GM19452 (cell line): Measurements from ENCODE around the gene STXBP6.
"Not testable (repeated sequence)": the region's sequence is repeated elsewhere in the genome, so short reads cannot be mapped to it uniquely, and the experiment has no call there.

ENCODE experiments used
- ATAC-seq: cut with Tn5 transposase; IDR thresholded peaks from one replicate; pipeline ENCODE4 v1.9.1; 2021; ENCODE audit not compliant: unreplicated experiment

The STXBP6 gene

DNA sequence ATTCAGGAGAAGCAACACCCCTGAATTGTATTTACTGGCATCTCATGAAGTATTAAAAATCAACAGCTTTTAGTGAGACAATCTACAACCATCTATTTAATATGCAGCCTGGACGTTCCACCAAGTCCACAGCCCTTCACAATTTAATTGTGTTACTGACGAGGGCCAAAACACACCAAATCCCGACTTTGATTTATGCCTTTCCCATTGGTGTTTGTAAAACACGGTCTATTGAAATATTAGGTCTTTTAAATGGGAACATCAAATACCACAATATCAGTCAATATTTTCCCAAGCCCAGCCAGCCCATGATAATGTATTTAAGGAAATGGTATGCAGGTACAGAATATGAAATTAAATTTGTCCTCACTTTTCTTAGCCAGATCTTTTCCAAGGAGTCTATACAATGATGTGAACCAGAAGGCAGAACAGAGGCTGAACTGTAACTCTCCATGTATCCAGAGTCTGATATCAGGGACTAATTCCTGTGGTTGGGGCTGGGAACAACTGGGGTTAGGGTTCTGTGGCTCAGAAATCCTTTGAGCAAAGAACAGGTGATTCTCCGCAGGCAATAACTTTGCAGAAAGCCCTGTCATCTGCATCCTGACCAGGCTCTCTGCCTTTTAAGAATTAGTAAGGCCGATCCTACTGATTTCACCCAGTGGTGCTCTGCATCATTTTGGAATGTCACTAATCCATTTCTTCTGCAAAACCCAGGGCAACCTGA lies 236.7 kb downstream of the STXBP6 start:
- no peak for ATAC-seq

DNA sequence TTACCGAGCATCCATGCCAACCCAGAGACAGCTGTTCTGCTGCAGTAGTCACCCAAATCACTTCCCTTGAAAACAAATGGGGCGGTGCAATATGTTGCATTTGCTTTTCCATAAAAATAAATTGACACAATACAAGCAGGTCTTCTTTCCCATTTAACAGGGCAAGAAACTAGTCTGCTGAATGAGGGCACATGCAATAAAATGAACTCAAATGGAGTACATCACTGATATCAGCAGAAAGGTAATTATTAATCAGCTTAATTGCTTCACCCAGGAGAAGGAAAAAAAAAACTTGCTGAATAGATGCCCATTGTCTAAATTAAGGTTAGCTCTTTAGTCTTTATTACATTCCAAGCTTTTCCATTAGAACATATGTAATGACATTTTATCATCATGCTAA lies 240.8 kb downstream of the STXBP6 start:
- no peak for ATAC-seq

- ATAC-seq: no peak
These were observed 241.5 kb downstream of the STXBP6 start for GRCh38 chr14:24808412-24808811.

DNA sequence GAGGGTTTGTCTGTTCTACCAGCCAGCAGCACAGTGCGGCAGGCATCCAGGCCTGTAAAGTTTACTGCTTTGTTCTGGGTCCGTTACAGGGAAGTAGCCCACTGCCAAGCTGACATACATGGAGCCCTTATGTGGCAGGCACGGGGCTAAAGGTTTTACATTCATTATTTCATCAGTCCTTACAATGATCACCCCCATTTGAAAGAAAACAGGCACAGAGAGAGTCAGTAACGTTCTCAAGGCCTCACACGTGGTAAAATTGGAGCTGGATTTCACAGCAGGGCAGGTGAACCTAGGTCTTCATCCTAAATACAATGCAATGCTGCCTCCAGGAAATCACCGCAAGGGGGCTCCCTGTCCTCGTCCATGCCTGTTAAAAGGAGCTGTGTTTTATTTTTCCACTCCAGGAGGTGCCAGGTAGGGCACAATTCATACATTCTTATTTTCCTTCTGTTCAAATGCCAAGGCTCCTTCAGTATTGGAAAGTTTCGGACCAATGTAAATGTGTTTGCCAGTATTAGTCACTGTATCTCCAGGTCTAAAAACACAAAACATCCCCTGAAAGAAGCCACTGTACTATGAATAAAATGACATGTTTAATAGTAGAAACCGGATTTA lies 243.8 kb downstream of the STXBP6 start:
- ATAC-seq: no peak

DNA sequence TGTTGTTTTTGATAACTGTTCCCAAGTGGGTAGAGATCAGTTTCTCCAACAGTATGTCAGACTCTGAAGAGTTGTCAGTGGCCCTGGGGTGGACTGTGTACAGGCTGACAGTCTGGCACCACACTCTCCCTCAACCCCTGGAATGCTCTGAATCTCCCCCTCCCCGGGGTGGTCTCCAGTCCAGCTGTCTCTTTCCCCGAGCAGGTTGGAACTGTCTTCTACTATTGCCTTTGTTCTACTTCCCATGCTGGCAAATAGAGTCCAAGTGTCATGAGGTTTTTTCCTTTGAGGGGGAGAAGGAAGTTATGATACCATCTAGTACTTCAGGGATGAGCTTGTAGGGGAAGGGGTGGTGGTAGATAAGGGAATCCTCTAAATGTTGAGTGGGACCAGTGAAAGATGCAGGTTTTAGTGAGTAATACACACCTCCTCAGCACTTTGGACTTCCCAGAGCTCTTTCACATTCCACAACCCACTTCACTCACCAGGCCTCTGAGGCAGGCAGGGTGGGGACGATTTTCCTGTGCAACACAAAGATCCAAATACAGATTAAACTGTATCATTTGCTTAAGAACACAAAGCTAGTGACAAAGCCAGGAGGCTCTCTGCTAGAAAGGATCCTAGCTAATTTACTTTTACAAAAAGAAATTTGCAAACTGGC lies 245.3 kb downstream of the STXBP6 start:
- no peak for ATAC-seq

GRCh38 chr14:24803933-24804494 lies 245.9 kb downstream of the STXBP6 start:
- no peak for ATAC-seq

DNA sequence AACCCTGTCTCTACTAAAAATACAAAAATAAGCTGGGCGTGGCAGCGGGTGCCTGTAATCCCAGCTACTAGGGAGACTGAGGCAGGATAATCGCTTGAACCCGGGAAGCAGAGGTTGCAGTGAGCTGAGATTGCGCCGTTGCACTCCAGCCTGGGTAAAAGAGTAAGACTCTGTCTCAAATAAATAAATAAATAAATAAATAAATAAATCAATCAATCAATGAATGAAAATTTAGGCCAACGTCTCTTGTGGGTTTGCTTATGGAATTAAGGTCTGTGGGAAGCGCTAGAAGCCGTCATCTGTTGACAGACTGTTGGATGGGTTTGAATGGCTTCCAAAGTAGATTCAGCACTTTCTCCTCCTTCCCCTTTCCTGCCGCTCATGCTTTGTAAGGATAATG lies 246.5 kb downstream of the STXBP6 start:
- not testable (repeated sequence) for ATAC-seq

DNA sequence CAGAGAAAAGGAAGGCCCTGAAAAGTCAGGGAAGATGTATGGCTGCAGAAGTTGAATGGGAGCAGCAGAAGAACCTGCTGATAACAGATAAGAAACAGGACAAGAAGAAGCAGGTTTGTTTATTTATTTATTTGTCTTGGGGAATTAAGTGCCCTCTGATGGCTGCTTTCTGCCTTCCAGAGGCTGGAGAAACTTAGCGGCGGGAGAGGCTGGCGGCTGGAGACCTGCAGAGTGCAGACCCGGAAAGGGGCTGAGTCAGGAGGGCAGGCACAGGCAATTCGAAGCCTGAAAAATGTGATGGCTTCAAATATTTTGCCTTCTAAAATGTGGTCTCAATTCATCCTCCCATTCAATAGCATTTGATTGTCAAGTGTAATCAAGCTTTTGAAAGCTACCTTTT lies 247.7 kb downstream of the STXBP6 start:
- no peak for ATAC-seq

GRCh38 chr14:24801024-24801423 lies 248.9 kb downstream of the STXBP6 start:
- ATAC-seq: no peak

DNA sequence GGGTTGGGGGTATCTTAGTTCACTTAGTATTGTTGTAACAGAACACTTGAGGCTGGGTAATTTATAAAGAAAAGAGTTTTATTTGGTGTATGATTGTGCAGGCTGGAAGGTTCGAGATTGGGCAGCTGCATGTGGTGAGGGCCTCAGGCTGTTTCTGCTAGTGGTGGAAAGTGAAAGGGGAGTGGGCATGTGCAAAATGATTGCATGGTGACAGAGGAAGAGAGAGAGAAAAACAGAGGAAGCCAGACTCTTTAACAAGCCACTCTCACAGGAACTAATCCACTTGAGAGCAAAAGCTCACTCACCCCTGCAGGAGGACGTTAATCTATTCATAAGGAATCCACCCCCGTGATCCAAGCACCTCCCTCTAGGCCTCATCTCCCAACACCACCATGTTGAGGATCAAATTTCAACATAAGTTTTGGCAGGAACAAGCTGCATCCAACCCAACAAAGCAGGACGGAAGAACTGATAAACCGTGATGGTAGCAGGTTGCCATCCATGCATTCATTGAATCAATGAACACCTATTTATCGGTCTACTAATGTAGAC lies 251.0 kb downstream of the STXBP6 start:
- ATAC-seq: no peak

- no peak for ATAC-seq
These were observed 254.5 kb downstream of the STXBP6 start for GRCh38 chr14:24795406-24795805.

GRCh38 chr14:24794644-24795305 lies 255.2 kb downstream of the STXBP6 start:
- ATAC-seq: no peak

GRCh38 chr14:24790196-24790595 lies 259.8 kb downstream of the STXBP6 start:
- no peak for ATAC-seq

GRCh38 chr14:24789378-24789884 lies 260.5 kb downstream of the STXBP6 start:
- ATAC-seq: no peak

GRCh38 chr14:24785698-24786097 lies 264.2 kb downstream of the STXBP6 start:
- no peak for ATAC-seq

DNA sequence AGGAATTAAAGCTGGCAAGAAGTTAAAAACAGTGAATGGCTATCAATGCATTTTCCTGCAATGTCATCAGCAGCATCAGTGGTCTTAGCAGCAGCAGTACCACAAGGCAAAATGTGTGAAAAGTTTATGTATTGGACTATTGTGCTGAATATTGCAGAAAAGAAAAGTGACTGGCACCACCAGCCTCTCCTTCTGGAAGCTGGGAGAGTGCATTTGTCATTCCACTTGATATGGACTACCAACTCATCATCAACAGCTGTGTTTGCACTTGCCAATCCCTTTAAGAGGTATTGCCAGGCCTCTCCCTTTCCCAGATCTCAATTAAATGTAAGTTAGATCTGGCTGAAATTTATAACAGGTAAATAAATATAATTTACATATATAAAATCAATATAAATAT lies 265.0 kb downstream of the STXBP6 start:
- no peak for ATAC-seq

GRCh38 chr14:24783791-24784190 lies 266.2 kb downstream of the STXBP6 start:
- ATAC-seq: no peak

DNA sequence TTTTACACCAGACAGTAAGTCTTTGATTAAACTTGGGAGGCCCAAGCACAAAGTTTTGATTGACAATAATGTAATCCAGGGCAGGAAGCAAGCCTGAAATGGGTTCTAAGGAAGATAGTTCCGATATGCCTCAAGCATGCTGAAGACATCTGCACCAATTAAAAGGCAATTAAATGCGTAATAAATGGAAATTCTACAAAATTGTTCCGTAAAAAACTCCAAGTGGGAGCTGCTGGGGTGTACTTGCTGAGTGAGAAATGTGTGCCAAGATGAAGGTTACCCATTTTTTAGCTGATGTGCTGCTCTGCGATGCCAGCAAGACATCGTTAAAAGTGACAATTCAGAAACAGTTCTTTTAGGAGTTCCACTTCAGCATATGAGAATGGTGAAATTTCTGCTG lies 269.7 kb downstream of the STXBP6 start:
- no peak for ATAC-seq

DNA sequence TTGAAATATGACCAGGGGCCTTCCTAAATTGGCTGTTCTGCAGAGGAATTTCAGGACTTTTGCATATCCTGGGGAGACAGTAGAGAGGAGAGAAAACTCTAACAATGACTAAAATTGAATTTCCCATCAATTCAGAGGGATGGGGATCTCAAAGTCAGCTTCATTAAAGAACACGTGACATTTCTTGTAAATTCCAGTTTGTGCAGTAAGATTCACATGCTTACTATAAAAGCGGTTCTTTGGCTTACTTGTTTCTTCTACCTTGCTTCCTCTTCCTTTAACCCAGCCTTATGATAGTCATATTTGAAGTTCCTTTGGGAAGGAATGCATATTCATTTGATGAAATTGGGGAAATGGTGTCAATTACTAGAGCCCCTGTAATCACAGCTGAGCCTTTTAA lies 272.3 kb downstream of the STXBP6 start:
- ATAC-seq: no peak

GRCh38 chr14:24775950-24776349 lies 274.0 kb downstream of the STXBP6 start:
- ATAC-seq: no peak
